Tibial artery (tissue), 4 donors: Measurements from ENCODE around the gene SCUBE1.
A peak's percentile ranks its signal among the peaks of the same experiment; 100 is the strongest.

Experiments used
- DNase-seq, 2 donors: peaks; one replicate each; pipeline ENCODE4 v3.0.0-alpha.2; 2019
- H3K27ac ChIP-seq, 2 donors: fragments of 200-600 bp; sonication (generic) in 1 of 2; 1 replicate in 1 of 2; 2 replicates in 1 of 2; pipeline ENCODE4 v1.5.1; 2018 to 2019; ENCODE audit warnings: mild to moderate bottlenecking in 1 of 2
- H3K27me3 ChIP-seq, 2 donors: fragments of 200-600 bp; sonication (generic) in 1 of 2; one replicate each; pipeline versions ENCODE4 v1.5.1 to v1.6.0; 2016 to 2019
- H3K36me3 ChIP-seq, 3 donors: fragments of 200-600 bp; sonication (generic) in 2 of 3; one replicate each; pipeline ENCODE4 v1.5.1; 2016 to 2019; ENCODE audit warnings: mild to moderate bottlenecking in 2 of 3
- H3K4me1 ChIP-seq, 4 donors: fragments of 200-600 bp; sonication (generic) in 2 of 4; 1 replicate in 3 of 4; 2 replicates in 1 of 4; pipeline ENCODE4 v1.5.1; 2016 to 2019
- H3K4me3 ChIP-seq, 2 donors: fragments of 200-600 bp; sonication (generic) in 1 of 2; 1 replicate in 1 of 2; 2 replicates in 1 of 2; pipeline ENCODE4 v1.5.1; 2018 to 2019; ENCODE audit warnings: mild to moderate bottlenecking in 2 of 2
- H3K9me3 ChIP-seq, 3 donors: fragments of 200-600 bp; sonication (generic) in 1 of 3; one replicate each; pipeline ENCODE4 v1.5.1; 2016 to 2019
- CTCF ChIP-seq, 2 experiments: fragments of 200-600 bp in 1 of 2; fragments of 450-650 bp in 1 of 2; IDR thresholded peaks; one replicate each; pipeline ENCODE4 v1.5.1; 2017 to 2019; ENCODE audit warnings: antibody characterized with exemption in 2 of 2, mild to moderate bottlenecking in 1 of 2, moderate library complexity in 1 of 2
- intact Hi-C: fragments of 100-400 bp; cut with DNase I; formaldehyde crosslinking; loops from one replicate; pipeline ENCODE4 v1.15.0; 2023; ENCODE audit warnings: low total_unique reads

The SCUBE1 gene

GRCh38 chr22:43170131-43170480, 173.1 kb downstream of the SCUBE1 start:
- DNase-seq: no peak
- intact Hi-C loops: no loop called here
- H3K9me3 ChIP-seq: no peaks in the 10 kb centered on the region

GRCh38 chr22:43169310-43170130, 173.7 kb downstream of the SCUBE1 start:
- H3K27me3 ChIP-seq: no peaks in the 10 kb centered on the region
- no peaks in the 10 kb centered on the region for H3K9me3 ChIP-seq
- H3K4me3 ChIP-seq: no peak overlapping the region
- intact Hi-C loops: no loop called here
- peaks cover 38 to 82% (median 62%) of the 10 kb centered on the region in 3 donors for H3K36me3 ChIP-seq
- H3K27ac ChIP-seq: no peak overlapping the region
- TF ChIP-seq CTCF (IDR thresholded peaks at IDR 0.05): no peak
- no peak for DNase-seq
- H3K4me1 ChIP-seq: peaks cover 0 to 10% (median 5%) of the 10 kb centered on the region in 4 donors

More at GRCh38 chr22:43170131-43170480, 173.1 kb downstream of the SCUBE1 start:
- Histone ChIP-seq H3K27me3 (no peaks in the 10 kb centered on the region), H3K36me3 (peaks cover 42 to 88% (median 68%) of the 10 kb centered on the region in 3 donors), H3K4me3 (no peak overlapping the region), H3K27ac (no peak overlapping the region), H3K4me1 (peaks cover 0 to 7% (median 5%) of the 10 kb centered on the region in 4 donors)
- no peak for TF ChIP-seq CTCF (IDR thresholded peaks at IDR 0.05)

- Histone ChIP-seq H3K27ac (peak overlapping the region in 1 of 2 donors; percentile 24), H3K4me1 (peaks cover 0 to 18% (median 6%) of the 10 kb centered on the region in 4 donors), H3K4me3 (no peak overlapping the region), H3K36me3 (peaks cover 32 to 75% (median 55%) of the 10 kb centered on the region in 3 donors), H3K27me3 (no peaks in the 10 kb centered on the region), H3K9me3 (no peaks in the 10 kb centered on the region)
- DNase-seq: no peak
- no peak for TF ChIP-seq CTCF (IDR thresholded peaks at IDR 0.05)
- intact Hi-C loops: no loop called here
Measured at GRCh38 chr22:43168471-43169309, 174.5 kb downstream of the SCUBE1 start.

- no peaks in the 10 kb centered on the region for H3K9me3 ChIP-seq
- peaks cover 0 to 27% (median 7%) of the 10 kb centered on the region in 4 donors for H3K4me1 ChIP-seq
- H3K4me3 ChIP-seq: no peak overlapping the region
- TF ChIP-seq CTCF (IDR thresholded peaks at IDR 0.05): no peak
- H3K36me3 ChIP-seq: peaks cover 18 to 75% (median 57%) of the 10 kb centered on the region in 3 donors
- intact Hi-C loops: no loop called here
- no peaks in the 10 kb centered on the region for H3K27me3 ChIP-seq
- no peak for DNase-seq
- no peak overlapping the region for H3K27ac ChIP-seq
Measured at GRCh38 chr22:43167001-43167589, 176.1 kb downstream of the SCUBE1 start.

- Histone ChIP-seq H3K36me3 (peaks cover 10 to 75% (median 51%) of the 10 kb centered on the region in 3 donors), H3K27ac (no peak overlapping the region), H3K9me3 (no peaks in the 10 kb centered on the region), H3K4me3 (no peak overlapping the region), H3K27me3 (no peaks in the 10 kb centered on the region), H3K4me1 (peaks cover 0 to 27% (median 7%) of the 10 kb centered on the region in 4 donors)
- DNase-seq: no peak
- intact Hi-C loops: no loop called here
- no peak for TF ChIP-seq CTCF (IDR thresholded peaks at IDR 0.05)
Measured at GRCh38 chr22:43166132-43166930, 176.8 kb downstream of the SCUBE1 start.
